A673 (cell line): Measurements from ENCODE around the gene NOTCH4. TPM values are rescaled to one million over a fixed set of nuclear protein-coding genes. Genes with fewer than 3 reads are reported as not detected.

ENCODE experiments used
- BruUV-seq: library from RNA; stranded (reverse); fragments of 400-500 nt; replicated peaks from 2 replicates; lab custom pipeline; 2021; lab: Mats Ljungman, UMichigan
- CTCF ChIA-PET: fragments of 300-600 bp; sonication (Branson Sonifier 250); formaldehyde crosslinking; loops from one replicate; lab custom pipeline; 2022; ENCODE audit warnings: antibody characterized with exemption; lab: Charles Lee
- POLR2A ChIA-PET: fragments of 300-600 bp; sonication (Branson Sonifier 250); formaldehyde crosslinking; loops from one replicate; lab custom pipeline; 2022; ENCODE audit warnings: antibody characterized with exemption; ENCODE audit not compliant: low non-redundant PET; lab: Charles Lee
- DNase-seq: peaks from one replicate; pipeline ENCODE4 v3.0.0-alpha.2; 2015; ENCODE audit warnings: low spot score
- H3K27ac ChIP-seq: fragments of 200-600 bp; sonication (generic); 2 replicates; pipeline ENCODE4 v1.5.1; 2016; ENCODE audit warnings: mixed run types, low read depth, mild to moderate bottlenecking, mixed read lengths, antibody characterized with exemption, low read length; ENCODE audit not compliant: poor library complexity, severe bottlenecking
- H3K27me3 ChIP-seq: fragments of 200-600 bp; sonication (generic); replicated peaks from 2 replicates; pipeline ENCODE4 v1.6.1; 2017; ENCODE audit warnings: mixed run types, low read depth, mild to moderate bottlenecking, mixed read lengths, antibody characterized with exemption, low read length; ENCODE audit not compliant: insufficient read depth, poor library complexity
- H3K36me3 ChIP-seq: fragments of 200-600 bp; sonication (generic); 2 replicates; pipeline ENCODE4 v1.6.1; 2016; ENCODE audit warnings: mixed run types, mild to moderate bottlenecking, mixed read lengths, antibody characterized with exemption, low read length; ENCODE audit not compliant: insufficient read depth, poor library complexity, severe bottlenecking
- H3K4me1 ChIP-seq: fragments of 200-600 bp; sonication (generic); 2 replicates; pipeline ENCODE4 v1.6.1; 2017; ENCODE audit warnings: mixed run types, mild to moderate bottlenecking, mixed read lengths, antibody characterized with exemption, low read length; ENCODE audit not compliant: insufficient read depth, poor library complexity, severe bottlenecking
- H3K4me3 ChIP-seq: fragments of 200-600 bp; sonication (generic); 2 replicates; pipeline ENCODE4 v1.5.1; 2016; ENCODE audit warnings: low read depth, mixed run types, mild to moderate bottlenecking, mixed read lengths, low read length; ENCODE audit not compliant: poor library complexity, severe bottlenecking
- H3K9me3 ChIP-seq: fragments of 200-600 bp; sonication (generic); 2 replicates; pipeline ENCODE4 v1.6.1; 2016; ENCODE audit warnings: mixed run types, low read depth, mild to moderate bottlenecking, mixed read lengths, antibody characterized with exemption, low read length; ENCODE audit not compliant: poor library complexity, severe bottlenecking
- CTCF ChIP-seq: fragments of 300-800, 200-600 bp; sonication (generic); conservative IDR thresholded peaks from 2 replicates; pipeline ENCODE4 v1.5.1; 2017; ENCODE audit warnings: low read depth, mild to moderate bottlenecking, antibody characterized with exemption, low read length, moderate library complexity, mixed read lengths
- EZH2 ChIP-seq: fragments of 200-600 bp; sonication (generic); IDR thresholded peaks from 2 replicates; pipeline ENCODE4 v1.6.1; 2017; ENCODE audit warnings: borderline replicate concordance, low read depth, mild to moderate bottlenecking, mixed read lengths, antibody characterized with exemption, low read length; ENCODE audit not compliant: poor library complexity, severe bottlenecking
- intact Hi-C: fragments of 100-400 bp; cut with micrococcal nuclease; formaldehyde crosslinking; loops from one replicate; pipeline ENCODE4 v1.10.0; 2022; ENCODE audit not compliant: unreplicated experiment
- total RNA-seq: library from RNA; stranded (reverse); gene quantifications from 2 replicates; pipeline ENCODE4 v1.2.3, GENCODE V29; 2021

The NOTCH4 gene
- total RNA-seq, 1 experiment from 2014 or later = 2.4 TPM

- TF ChIP-seq EZH2 (no peak), CTCF (no peak)
- H3K36me3 ChIP-seq = no peaks in the 10 kb centered on the region
- POLR2A ChIA-PET = no interaction called here
- H3K9me3 ChIP-seq = no peaks in the 10 kb centered on the region
- H3K27me3 ChIP-seq = no peaks in the 10 kb centered on the region
- no peak overlapping the region for H3K27ac ChIP-seq
- BruUV-seq = no TSS peak
- DNase-seq = no peak
- intact Hi-C loops = no loop called here
- H3K4me1 ChIP-seq = no peaks in the 10 kb centered on the region
- no peak overlapping the region for H3K4me3 ChIP-seq
- CTCF ChIA-PET = interaction anchor here (0.6 kb wide), 1 partner anchor 621 kb away, joined by 5 read pairs; no protein-coding TSS in a partner anchor
These were observed 3.8 kb downstream of the NOTCH4 start for GRCh38 chr6:32220021-32220420.

- CTCF ChIA-PET = no interaction called here
- no peaks in the 10 kb centered on the region for H3K4me1 ChIP-seq
- no peaks in the 10 kb centered on the region for H3K9me3 ChIP-seq
- H3K27me3 ChIP-seq = no peaks in the 10 kb centered on the region
- no peak overlapping the region for H3K4me3 ChIP-seq
- no peak for DNase-seq
- intact Hi-C loops = no loop called here
- no peak for TF ChIP-seq EZH2
- no peak for TF ChIP-seq CTCF
- no peak overlapping the region for H3K27ac ChIP-seq
- no TSS peak for BruUV-seq
- H3K36me3 ChIP-seq = no peaks in the 10 kb centered on the region
- POLR2A ChIA-PET = no interaction called here
These were observed 5.7 kb downstream of the NOTCH4 start for GRCh38 chr6:32218167-32218566.

- H3K9me3 ChIP-seq = no peaks in the 10 kb centered on the region
- no peak overlapping the region for H3K27ac ChIP-seq
- DNase-seq = no peak
- ChIA-PET POLR2A (no interaction called here), CTCF (no interaction called here)
- H3K4me3 ChIP-seq = no peak overlapping the region
- H3K27me3 ChIP-seq = no peaks in the 10 kb centered on the region
- intact Hi-C loops = no loop called here
- H3K4me1 ChIP-seq = no peaks in the 10 kb centered on the region
- TF ChIP-seq CTCF = no peak
- BruUV-seq = no TSS peak
- no peaks in the 10 kb centered on the region for H3K36me3 ChIP-seq
These were observed 6.9 kb downstream of the NOTCH4 start for GRCh38 chr6:32216998-32217397.
